NCI-H446 treated with DMSO at 0.1 percent for 48 hours (cell line): ENCODE data around the gene SEC62.

Source experiments
- DNase-seq: peaks from one replicate; lab custom pipeline; 2025; lab: John Stamatoyannopoulos, UW

The SEC62 gene

GRCh38 chr3:169966951-169967915, 626 bp downstream of the SEC62 start:
- peak; percentile 40 for DNase-seq

- no peak for DNase-seq
Measured at GRCh38 chr3:169968224-169968885, 1.7 kb downstream of the SEC62 start.

- DNase-seq = no peak
Measured at GRCh38 chr3:169969174-169970095, 2.8 kb downstream of the SEC62 start.

- DNase-seq = no peak
Measured at GRCh38 chr3:169970847-169971246, 4.2 kb downstream of the SEC62 start.

- no peak for DNase-seq
Measured at GRCh38 chr3:169971522-169971921, 4.9 kb downstream of the SEC62 start.

- DNase-seq = no peak
Measured at GRCh38 chr3:169980055-169980454, 13.4 kb downstream of the SEC62 start.

- no peak for DNase-seq
Measured at GRCh38 chr3:169984292-169984691, 17.7 kb downstream of the SEC62 start.

GRCh38 chr3:169990431-169990830, 23.8 kb downstream of the SEC62 start:
- DNase-seq = no peak

- DNase-seq = no peak
Measured at GRCh38 chr3:169992156-169992555, 25.5 kb downstream of the SEC62 start.

- no peak for DNase-seq
Measured at GRCh38 chr3:169992781-169993180, 26.2 kb downstream of the SEC62 start.

GRCh38 chr3:169993761-169994160, 27.2 kb downstream of the SEC62 start:
- no peak for DNase-seq

- DNase-seq = no peak
Measured at GRCh38 chr3:169996063-169996462, 29.5 kb downstream of the SEC62 start.

- no peak for DNase-seq
Measured at GRCh38 chr3:169998668-169999131, 32.1 kb downstream of the SEC62 start.

GRCh38 chr3:169999433-169999832, 32.8 kb downstream of the SEC62 start:
- DNase-seq = no peak

- DNase-seq = no peak
Measured at GRCh38 chr3:170000051-170000450, 33.4 kb downstream of the SEC62 start.

- DNase-seq = no peak
Measured at GRCh38 chr3:170002231-170002630, 35.6 kb downstream of the SEC62 start.

GRCh38 chr3:170002879-170003278, 36.3 kb downstream of the SEC62 start:
- DNase-seq = no peak

- no peak for DNase-seq
Measured at GRCh38 chr3:170003881-170004356, 37.3 kb downstream of the SEC62 start.

GRCh38 chr3:170007031-170007663, 40.5 kb downstream of the SEC62 start:
- no peak for DNase-seq

GRCh38 chr3:170010498-170010897, 43.9 kb downstream of the SEC62 start:
- no peak for DNase-seq

GRCh38 chr3:170012683-170013400, 46.2 kb downstream of the SEC62 start:
- no peak for DNase-seq
